HG02981 (cell line): ENCODE results near the gene ANKAR.
"Not testable (repeated sequence)": the region's sequence is repeated elsewhere in the genome, so short reads cannot be mapped to it uniquely, and the experiment has no call there.

Experiments used
- ATAC-seq: cut with Tn5 transposase; IDR thresholded peaks from one replicate; pipeline ENCODE4 v1.9.1; 2021; ENCODE audit warnings: mild to moderate bottlenecking, moderate library complexity; ENCODE audit not compliant: unreplicated experiment

The ANKAR gene

GRCh38 chr2:189659734-189660133, 14.7 kb upstream of the ANKAR start:
- no peak for ATAC-seq

GRCh38 chr2:189660803-189661147, 13.7 kb upstream of the ANKAR start:
- no peak for ATAC-seq

- peak; percentile 98 for ATAC-seq
Observed at GRCh38 chr2:189661148-189661956, 13.1 kb upstream of the ANKAR start, which contains the start of gene ASNSD1. TSS of gene ASNSD1 (plus strand) at chr2:189661459. CDS start at chr2:189666133, 4,674 bp downstream.

- no peak for ATAC-seq
Observed at GRCh38 chr2:189661957-189662321, 12.5 kb upstream of the ANKAR start.

- no peak for ATAC-seq
Observed at GRCh38 chr2:189662669-189663226, 11.7 kb upstream of the ANKAR start.

- ATAC-seq: not testable (repeated sequence)
Observed at GRCh38 chr2:189663319-189663718, 11.2 kb upstream of the ANKAR start.

- no peak for ATAC-seq
Observed at GRCh38 chr2:189669913-189670312, 4.6 kb upstream of the ANKAR start.

- ATAC-seq: no peak
Observed at GRCh38 chr2:189673661-189674373, 653 bp upstream of the ANKAR start.

GRCh38 chr2:189676471-189676870, 2.0 kb downstream of the ANKAR start:
- no peak for ATAC-seq

GRCh38 chr2:189679226-189679625, 4.8 kb downstream of the ANKAR start:
- ATAC-seq: no peak

GRCh38 chr2:189681203-189681602, 6.7 kb downstream of the ANKAR start:
- no peak for ATAC-seq

GRCh38 chr2:189681903-189682302, 7.4 kb downstream of the ANKAR start:
- no peak for ATAC-seq

GRCh38 chr2:189683348-189683747, 8.9 kb downstream of the ANKAR start:
- no peak for ATAC-seq

- no peak for ATAC-seq
Observed at GRCh38 chr2:189684811-189685210, 10.3 kb downstream of the ANKAR start.

- peak; percentile 67 for ATAC-seq
Observed at GRCh38 chr2:189685540-189686229, 11.2 kb downstream of the ANKAR start.

- not testable (repeated sequence) for ATAC-seq
Observed at GRCh38 chr2:189687796-189688195, 13.3 kb downstream of the ANKAR start.

GRCh38 chr2:189696223-189696622, 21.8 kb downstream of the ANKAR start:
- no peak for ATAC-seq

- ATAC-seq: no peak
Observed at GRCh38 chr2:189698020-189698887, 23.8 kb downstream of the ANKAR start.

GRCh38 chr2:189700681-189701080, 26.2 kb downstream of the ANKAR start:
- ATAC-seq: no peak

- no peak for ATAC-seq
Observed at GRCh38 chr2:189702071-189702470, 27.6 kb downstream of the ANKAR start.
